HG03354 (cell line): ENCODE data around the gene ARPP21.
A peak's percentile ranks its signal among the peaks of the same experiment; 100 is the strongest.
"Not testable (repeated sequence)": the region's sequence is repeated elsewhere in the genome, so short reads cannot be mapped to it uniquely, and the experiment has no call there.

Experiments
- ATAC-seq: cut with Tn5 transposase; IDR thresholded peaks from one replicate; pipeline ENCODE4 v1.9.1; 2021; ENCODE audit warnings: mild to moderate bottlenecking; ENCODE audit not compliant: unreplicated experiment, poor library complexity, severe bottlenecking

Gene ARPP21

GRCh38 chr3:35639254-35640186 lies at the start of gene ARPP21:
TSS of gene ARPP21 (plus strand) at chr3:35639525. CDS start at chr3:35681752, 42,227 bp downstream.
- peak; percentile 47 for ATAC-seq

DNA sequence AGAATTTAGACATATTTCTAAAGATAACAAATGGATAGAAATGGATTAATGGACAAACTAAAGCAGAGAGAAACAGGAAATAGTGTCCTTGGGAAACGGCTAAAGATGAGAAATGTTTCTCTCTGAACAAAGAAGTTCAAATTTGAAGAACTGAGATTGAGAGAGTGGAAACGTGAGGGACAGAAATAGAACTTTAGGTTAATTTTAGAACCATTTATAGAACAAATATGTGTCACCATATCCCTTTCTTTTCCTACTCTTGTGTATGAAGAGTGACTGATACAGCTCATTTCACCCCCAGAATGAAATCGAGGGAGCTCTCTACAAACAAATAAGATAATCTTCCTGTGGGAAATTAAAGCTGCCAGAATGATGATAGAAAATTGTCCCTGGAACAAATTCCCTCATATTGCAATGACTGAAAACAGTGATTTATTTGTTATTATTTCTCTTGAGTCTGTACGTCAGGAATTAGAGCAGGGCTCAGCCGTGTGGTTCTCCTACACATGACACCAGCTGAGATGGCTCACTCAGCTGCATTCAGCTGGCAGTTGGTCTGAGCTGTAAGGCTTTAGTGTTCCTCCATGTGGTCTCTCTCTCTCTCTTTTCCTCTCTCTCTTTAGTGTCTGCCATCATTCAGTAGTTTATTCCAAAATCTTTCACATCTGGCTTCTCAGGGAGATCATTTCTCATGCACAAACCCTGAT lies 46.6 kb upstream of the ARPP21 start:
- peak; percentile 44 for ATAC-seq

DNA sequence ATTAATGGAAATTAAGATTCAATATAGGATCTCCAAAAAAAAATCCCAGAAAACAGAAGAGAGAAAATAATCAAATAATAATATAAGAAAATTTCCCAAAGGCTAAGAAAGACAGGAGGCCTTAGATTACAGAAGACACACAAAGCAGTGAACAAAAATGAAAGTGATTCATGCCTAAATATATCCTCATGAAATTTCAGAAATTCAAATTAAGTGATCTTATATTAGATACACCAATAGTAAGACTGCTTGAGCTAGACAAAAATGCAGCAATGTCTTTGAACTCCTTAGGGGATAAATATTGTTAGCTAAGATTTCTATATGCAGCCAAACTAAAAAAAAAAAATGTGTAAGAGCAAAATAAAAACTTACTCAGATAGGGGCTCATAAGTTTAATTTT lies 44.6 kb upstream of the ARPP21 start:
- ATAC-seq = no peak

DNA sequence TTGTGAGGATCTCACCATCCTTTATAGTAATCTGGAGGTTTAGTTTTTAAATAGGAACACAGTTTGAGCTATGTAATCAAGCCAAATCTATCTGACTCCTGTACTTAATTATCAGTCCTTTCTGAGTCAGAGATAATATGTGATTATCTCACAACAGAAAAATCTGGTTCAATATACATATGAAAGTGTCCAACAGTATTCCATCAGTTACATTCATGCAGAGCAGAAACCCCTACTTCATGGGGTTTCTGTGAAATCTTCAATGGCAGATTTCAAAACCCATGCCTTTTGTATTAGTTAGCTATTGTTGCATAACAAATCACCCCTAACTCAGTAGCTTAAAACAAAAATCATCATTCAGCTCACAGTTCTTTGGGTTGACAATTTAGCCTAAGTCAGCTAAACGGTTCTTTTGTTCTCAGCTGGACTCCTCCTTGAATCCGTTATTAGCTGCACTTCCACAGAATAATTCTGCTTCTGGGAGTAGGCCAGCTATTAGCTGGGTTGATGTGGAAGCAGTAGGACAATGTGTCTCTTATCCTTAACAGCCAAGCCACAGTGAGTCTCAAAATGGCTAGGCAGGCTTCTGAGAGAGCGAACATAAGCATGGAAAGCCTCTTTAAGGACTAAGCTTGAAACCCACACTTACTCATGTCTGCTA lies 42.9 kb upstream of the ARPP21 start:
- ATAC-seq = no peak

DNA sequence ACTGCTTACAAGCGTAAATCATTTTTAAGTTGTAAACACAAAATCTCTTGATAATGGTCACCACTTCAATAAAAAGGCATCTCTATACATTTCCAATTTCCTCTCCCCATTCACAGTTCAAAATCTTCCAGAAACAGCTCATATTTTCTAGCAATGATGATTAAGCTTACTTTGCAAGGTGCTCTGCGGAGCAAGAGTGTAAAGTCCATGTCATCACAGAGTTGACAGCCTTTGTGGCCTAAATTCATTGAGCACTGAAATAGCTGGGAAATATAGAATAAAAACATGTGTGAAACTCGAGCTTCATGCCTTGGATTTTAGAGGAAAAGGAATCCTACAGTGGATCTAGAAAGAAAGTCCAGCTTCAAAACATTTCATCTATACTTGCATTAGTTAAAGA lies 41.8 kb upstream of the ARPP21 start:
- ATAC-seq = no peak

- ATAC-seq = no peak
These were observed 40.5 kb upstream of the ARPP21 start for GRCh38 chr3:35598804-35599203.

DNA sequence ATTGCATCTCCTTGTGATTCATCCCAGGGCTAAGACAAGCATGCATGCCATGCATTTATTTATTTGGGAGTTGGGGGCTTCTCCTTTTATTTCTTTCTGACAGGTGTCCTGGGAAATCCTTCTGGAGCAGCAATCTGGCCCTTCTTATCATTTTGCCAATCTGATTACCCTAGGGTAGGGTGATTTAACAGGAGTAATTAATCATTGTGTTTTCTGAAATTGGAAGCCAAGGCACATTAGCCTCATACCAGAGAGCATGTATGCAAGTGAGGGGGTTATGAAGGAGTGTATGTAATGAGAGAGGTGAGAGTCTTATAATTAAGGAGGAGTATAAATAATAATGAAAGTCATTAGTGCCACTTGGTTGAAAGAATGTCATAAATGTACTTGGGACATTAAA lies 37.4 kb upstream of the ARPP21 start:
- ATAC-seq = no peak

DNA sequence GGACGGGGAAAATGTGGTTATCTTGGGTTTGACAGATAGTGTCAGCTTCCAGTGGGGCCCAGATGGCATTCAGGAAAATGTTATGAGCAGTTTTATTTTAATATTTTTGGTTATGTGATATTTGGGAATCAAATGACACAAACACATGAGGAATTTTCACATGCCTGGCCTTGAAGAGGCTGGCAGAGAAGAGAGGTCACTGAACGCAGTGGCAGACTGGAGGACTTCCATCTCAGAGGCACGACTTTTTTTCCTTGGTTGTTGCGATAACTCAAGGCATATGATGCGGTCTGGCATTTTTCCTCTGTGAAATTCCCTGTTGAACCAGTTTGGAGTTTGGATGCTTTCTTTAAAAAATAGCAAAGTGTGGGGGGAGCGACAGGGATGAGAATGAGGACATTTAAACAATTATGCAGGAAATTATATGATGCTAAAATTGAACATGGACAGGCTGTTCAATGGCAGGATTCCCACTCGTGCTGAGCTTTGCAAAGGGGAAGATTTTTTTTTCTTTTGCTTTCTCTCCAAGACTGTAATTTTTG lies 36.9 kb upstream of the ARPP21 start:
- ATAC-seq = no peak

- ATAC-seq = no peak
These were observed 23.0 kb upstream of the ARPP21 start for GRCh38 chr3:35616346-35616745.

DNA sequence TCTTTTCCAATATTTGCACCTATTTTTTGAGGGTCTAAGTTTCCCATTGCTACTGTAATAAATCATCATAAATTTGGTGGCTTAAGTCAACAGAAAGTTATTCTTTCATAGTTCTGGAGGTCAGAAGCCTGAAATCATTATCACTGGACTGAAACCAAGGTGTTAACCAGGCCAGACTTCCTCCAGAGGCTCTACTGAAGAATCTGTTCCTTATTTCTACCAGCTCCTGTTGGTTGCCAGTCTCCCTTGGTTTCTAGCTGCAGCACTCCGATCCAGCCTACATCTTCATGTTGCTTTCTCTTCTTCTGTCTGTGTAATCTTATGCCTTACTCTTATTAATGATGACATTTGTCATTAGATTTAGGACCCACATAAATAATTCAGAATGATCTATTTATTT lies 22.0 kb upstream of the ARPP21 start:
- ATAC-seq = no peak

DNA sequence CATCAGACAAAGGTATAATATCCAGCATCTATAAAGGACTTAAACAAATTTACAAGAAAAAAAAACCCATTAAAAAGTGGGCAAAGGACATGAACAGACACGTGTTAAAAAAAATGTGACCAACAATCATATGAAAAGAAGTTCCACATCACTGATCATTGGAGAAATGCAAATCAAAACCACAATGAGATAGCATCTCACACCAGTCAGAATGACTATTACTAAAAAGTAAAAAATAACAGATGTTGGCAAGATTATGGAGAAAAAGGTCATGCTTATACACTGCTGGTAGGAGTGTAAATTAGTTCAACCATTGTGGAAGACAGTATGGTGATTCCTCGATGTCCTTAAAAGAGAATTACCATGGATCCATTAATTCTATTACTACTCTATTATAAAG lies 19.1 kb upstream of the ARPP21 start:
- not testable (repeated sequence) for ATAC-seq

GRCh38 chr3:35624698-35625097 lies 14.6 kb upstream of the ARPP21 start:
- no peak for ATAC-seq

DNA sequence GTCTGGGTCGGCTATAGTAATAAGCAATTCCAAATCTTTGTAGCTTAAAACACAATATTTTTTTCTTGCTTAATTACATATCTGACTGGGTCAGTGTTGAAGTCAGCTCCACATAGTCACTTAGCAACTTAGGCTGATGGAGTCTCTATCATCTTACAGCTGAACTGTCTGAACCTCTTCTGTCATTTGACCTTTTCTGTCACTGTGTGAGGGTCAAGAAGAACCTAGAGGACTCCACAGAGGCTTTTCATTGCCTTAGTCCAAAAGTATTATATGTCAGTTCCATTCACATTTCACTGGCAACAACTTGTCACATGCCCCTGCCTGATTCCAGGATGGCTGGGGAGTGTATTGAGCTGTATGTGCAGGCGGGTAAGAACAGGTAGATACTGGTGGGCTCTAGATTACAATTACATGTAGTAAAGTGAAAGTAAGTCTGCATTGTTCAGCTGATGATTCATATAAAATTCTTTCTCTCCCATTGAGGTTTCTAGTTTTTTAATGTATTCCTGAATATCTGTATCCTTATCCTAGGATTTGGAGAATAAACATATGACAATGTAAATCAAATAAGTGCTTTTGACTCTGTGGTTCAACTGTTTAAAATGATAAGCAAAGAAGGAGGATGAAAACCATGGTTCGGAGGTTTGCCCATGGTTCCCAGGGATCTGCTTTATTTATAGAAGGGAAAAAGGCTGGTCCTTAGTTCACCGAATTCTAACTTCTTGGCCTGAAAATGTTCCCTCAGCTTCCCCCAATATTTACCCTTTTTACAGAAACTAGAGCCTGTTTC lies 5.8 kb upstream of the ARPP21 start:
- no peak for ATAC-seq

DNA sequence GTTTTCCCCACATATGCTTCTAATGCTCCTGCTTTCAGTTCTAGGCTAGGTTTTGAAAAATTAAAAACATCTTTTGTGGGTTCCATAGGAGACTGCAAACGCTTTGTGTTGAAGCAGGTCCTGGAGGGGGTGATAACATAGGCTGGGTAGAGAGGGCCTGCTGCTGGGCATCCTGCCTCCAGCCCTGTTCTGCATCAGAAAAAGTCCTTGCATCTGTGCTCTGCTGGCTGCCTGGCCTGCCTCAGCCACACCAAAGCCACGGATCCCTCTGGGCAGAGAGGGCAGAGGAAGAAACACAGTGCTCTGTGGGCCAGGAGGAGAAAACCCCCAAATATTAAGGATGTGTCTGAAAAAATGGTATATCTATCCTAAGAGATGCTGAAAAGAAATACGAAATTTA lies 3.9 kb upstream of the ARPP21 start:
- no peak for ATAC-seq

- no peak for ATAC-seq
These were observed 3.2 kb upstream of the ARPP21 start for GRCh38 chr3:35635926-35636683.

GRCh38 chr3:35638251-35638979 lies 910 bp upstream of the ARPP21 start:
- no peak for ATAC-seq

DNA sequence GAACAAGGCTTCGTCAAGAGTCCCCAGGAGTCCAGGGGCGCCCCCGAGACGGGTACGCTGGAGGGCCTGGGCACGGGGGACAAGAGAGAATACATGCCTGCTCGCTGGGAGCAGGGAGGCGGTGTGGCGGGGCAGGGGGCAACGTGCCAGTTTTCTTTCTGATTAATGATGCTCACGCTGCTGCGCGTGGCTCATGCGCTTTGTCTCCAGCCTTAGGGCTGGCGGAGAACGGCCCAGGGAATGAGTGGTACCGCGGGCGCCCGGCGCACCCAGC lies 408 bp upstream of the ARPP21 start:
- no peak for ATAC-seq
